ENCODE data around the gene CLEC4G. TPM values are rescaled to one million over a fixed set of nuclear protein-coding genes. Genes with fewer than 3 reads are reported as not detected.

CLEC4G gene
- total RNA-seq, 2 experiments from 2014 or later, result not detected

DNA sequence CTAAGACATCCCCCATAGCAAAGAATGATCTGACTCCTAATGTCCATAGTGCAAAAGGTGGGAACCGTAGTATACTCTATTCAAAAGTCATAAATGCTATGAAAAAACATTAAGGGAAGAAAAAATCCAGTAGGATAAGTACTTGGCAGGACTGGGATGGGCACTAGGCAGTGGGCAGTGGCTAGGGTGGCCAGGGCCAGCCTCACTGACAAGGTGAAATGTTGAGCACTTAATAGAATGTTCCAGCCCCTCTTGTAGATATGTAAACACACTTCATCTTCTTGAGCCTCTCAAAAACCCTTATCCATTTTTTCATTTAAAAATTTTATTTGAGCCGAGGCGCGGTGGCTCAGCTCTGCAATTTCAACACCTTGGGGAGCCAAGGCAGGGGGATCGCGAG is 1.5 kb upstream of the CLEC4G start:
- H3K4me3 Mint-ChIP-seq, result no peak overlapping the region
- no peaks in the 10 kb centered on the region for H3K36me3 ChIP-seq (ENCODE audit: insufficient read depth, low read length)
- intact Hi-C loops (cut with DNase I, micrococcal nuclease), result no loop called here
- TF ChIP-seq, protein P1, sequence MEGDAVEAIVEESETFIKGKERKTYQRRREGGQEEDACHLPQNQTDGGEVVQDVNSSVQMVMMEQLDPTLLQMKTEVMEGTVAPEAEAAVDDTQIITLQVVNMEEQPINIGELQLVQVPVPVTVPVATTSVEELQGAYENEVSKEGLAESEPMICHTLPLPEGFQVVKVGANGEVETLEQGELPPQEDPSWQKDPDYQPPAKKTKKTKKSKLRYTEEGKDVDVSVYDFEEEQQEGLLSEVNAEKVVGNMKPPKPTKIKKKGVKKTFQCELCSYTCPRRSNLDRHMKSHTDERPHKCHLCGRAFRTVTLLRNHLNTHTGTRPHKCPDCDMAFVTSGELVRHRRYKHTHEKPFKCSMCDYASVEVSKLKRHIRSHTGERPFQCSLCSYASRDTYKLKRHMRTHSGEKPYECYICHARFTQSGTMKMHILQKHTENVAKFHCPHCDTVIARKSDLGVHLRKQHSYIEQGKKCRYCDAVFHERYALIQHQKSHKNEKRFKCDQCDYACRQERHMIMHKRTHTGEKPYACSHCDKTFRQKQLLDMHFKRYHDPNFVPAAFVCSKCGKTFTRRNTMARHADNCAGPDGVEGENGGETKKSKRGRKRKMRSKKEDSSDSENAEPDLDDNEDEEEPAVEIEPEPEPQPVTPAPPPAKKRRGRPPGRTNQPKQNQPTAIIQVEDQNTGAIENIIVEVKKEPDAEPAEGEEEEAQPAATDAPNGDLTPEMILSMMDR (IDR thresholded peaks at IDR 0.05), result no peak
- no peak overlapping the region for H3K4me3 ChIP-seq (ENCODE audit: low read length)
- H3K9me3 ChIP-seq (ENCODE audit: control insufficient read depth in 1 of 2, insufficient read depth in 1 of 2, low read length in 2 of 2), result peaks cover 0 to 24% of the 10 kb centered on the region in 2 experiments
- H3K36me3 Mint-ChIP-seq (ENCODE audit: low read depth), result no peaks in the 10 kb centered on the region
- no peak overlapping the region for H3K27ac Mint-ChIP-seq
- H3K9me3 Mint-ChIP-seq, result no peaks in the 10 kb centered on the region
- H3K4me1 ChIP-seq (ENCODE audit: insufficient read depth, low read length), result peaks cover 19% of the 10 kb centered on the region
- ChIA-PET CTCF (no interaction called here), POLR2A (no interaction called here)
- H3K27me3 Mint-ChIP-seq, result peaks cover 51% of the 10 kb centered on the region
- no peak overlapping the region for H3K27ac ChIP-seq (ENCODE audit: low read depth in 1 of 2, low read length in 2 of 2)
- no peak for ATAC-seq (ENCODE audit: poor library complexity)
- H3K27me3 ChIP-seq (ENCODE audit: control insufficient read depth in 1 of 2, insufficient read depth in 2 of 2, low read length in 2 of 2), result peaks cover 27 to 33% of the 10 kb centered on the region in 2 experiments
- no peak for DNase-seq
- peaks cover 14% of the 10 kb centered on the region for H3K4me1 Mint-ChIP-seq (ENCODE audit: low read depth)

DNA sequence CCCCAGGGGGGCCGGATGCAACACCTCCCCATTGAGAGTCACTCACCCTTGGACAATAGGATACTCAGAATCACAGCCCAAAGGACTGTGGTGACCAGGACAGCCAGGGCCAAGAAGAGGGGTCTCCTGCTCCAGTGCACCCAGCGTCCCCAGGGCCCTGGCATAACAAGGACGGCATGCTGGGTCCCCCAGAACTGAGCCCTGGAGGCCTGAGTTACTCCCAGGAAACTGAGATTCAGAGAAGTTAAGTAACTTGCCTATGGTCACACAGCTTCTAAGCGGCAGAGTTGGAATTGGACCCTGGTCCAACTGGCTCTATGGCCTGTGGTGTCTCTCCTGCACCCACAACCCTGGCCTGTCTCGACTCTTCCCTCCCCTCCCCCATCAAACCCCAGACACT is 295 bp downstream of the CLEC4G start:
- no peak overlapping the region for H3K4me3 ChIP-seq (ENCODE audit: low read length)
- ChIA-PET POLR2A (no interaction called here), CTCF (no interaction called here)
- Mint-ChIP-seq H3K4me1 (ENCODE audit: low read depth) (peaks cover 14% of the 10 kb centered on the region), H3K4me3 (no peak overlapping the region), H3K36me3 (ENCODE audit: low read depth) (no peaks in the 10 kb centered on the region), H3K27me3 (peaks cover 59% of the 10 kb centered on the region), H3K27ac (no peak overlapping the region), H3K9me3 (no peaks in the 10 kb centered on the region)
- intact Hi-C loops (cut with DNase I, micrococcal nuclease), result no loop called here
- H3K27ac ChIP-seq (ENCODE audit: low read depth in 1 of 2, low read length in 2 of 2), result no peak overlapping the region
- DNase-seq, result no peak
- no peaks in the 10 kb centered on the region for H3K36me3 ChIP-seq (ENCODE audit: insufficient read depth, low read length)
- peaks cover 28 to 44% of the 10 kb centered on the region in 2 experiments for H3K27me3 ChIP-seq (ENCODE audit: control insufficient read depth in 1 of 2, insufficient read depth in 2 of 2, low read length in 2 of 2)
- H3K4me1 ChIP-seq (ENCODE audit: insufficient read depth, low read length), result peaks cover 19% of the 10 kb centered on the region
- H3K9me3 ChIP-seq (ENCODE audit: control insufficient read depth in 1 of 2, insufficient read depth in 1 of 2, low read length in 2 of 2), result peaks cover 0 to 28% of the 10 kb centered on the region in 2 experiments
- TF ChIP-seq, protein P1 (IDR thresholded peaks at IDR 0.05), result no peak
- ATAC-seq (ENCODE audit: poor library complexity), result no peak

DNA sequence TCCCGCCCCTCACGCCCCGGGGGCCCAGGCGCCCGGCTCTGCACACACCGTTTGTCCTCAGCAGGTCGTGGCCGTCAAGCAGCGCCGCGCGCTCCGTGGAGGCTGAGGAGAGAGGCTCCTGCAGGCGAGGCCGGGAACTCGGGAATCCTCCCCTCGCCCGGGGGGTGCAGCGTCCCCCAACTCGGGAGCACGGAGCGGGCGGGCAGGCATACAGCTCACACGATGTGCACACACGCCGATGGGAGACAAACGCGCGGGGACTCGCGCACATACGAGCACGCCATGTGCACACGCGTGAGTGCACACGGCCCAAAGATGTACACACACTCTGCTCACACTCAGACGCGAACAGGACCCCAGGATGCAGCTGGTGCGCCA is 703 bp downstream of the CLEC4G start:
- intact Hi-C loops (cut with DNase I, micrococcal nuclease), result no loop called here
- Mint-ChIP-seq H3K4me1 (ENCODE audit: low read depth) (peaks cover 14% of the 10 kb centered on the region), H3K36me3 (ENCODE audit: low read depth) (no peaks in the 10 kb centered on the region), H3K9me3 (no peaks in the 10 kb centered on the region), H3K4me3 (no peak overlapping the region), H3K27ac (no peak overlapping the region), H3K27me3 (peaks cover 62% of the 10 kb centered on the region)
- POLR2A ChIA-PET, result no interaction called here
- Histone ChIP-seq H3K4me1 (ENCODE audit: insufficient read depth, low read length) (peaks cover 19% of the 10 kb centered on the region), H3K9me3 (ENCODE audit: control insufficient read depth in 1 of 2, insufficient read depth in 1 of 2, low read length in 2 of 2) (peaks cover 0 to 28% of the 10 kb centered on the region in 2 experiments), H3K27me3 (ENCODE audit: control insufficient read depth in 1 of 2, insufficient read depth in 2 of 2, low read length in 2 of 2) (peaks cover 28 to 44% of the 10 kb centered on the region in 2 experiments), H3K4me3 (ENCODE audit: low read length) (no peak overlapping the region), H3K27ac (ENCODE audit: low read depth in 1 of 2, low read length in 2 of 2) (no peak overlapping the region), H3K36me3 (ENCODE audit: insufficient read depth, low read length) (no peaks in the 10 kb centered on the region)
- ATAC-seq (ENCODE audit: poor library complexity), result no peak
- TF ChIP-seq, protein P1 (IDR thresholded peaks at IDR 0.05), result no peak
- CTCF ChIA-PET, result no interaction called here
- DNase-seq, result no peak
